HG03135 (cell line): ENCODE measurements around the gene MRPS6.

Source experiments
- ATAC-seq: cut with Tn5 transposase; IDR thresholded peaks from one replicate; pipeline ENCODE4 v1.9.1; 2021; ENCODE audit warnings: mild to moderate bottlenecking, moderate library complexity; ENCODE audit not compliant: unreplicated experiment

Gene MRPS6

DNA sequence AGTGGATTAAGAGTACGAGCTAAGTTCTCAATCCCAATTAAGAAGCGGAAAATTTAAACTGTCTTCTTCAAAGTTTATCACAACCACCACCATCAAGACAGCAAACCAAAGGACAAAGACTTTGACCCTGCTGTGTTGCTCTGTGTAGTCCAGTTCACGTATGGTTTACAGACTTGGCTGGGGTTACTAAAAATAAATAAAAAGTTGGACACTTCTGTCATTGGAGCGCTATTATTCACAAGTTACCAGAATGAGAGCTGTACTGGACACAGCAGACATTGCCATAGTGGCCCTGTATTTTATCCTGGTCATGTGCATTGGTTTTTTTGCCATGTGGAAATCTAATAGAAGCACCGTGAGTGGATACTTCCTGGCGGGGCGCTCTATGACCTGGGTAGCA lies 21.6 kb downstream of the MRPS6 start:
- no peak for ATAC-seq

- ATAC-seq = no peak
Observed at GRCh38 chr21:34097442-34097841, 24.1 kb downstream of the MRPS6 start.

DNA sequence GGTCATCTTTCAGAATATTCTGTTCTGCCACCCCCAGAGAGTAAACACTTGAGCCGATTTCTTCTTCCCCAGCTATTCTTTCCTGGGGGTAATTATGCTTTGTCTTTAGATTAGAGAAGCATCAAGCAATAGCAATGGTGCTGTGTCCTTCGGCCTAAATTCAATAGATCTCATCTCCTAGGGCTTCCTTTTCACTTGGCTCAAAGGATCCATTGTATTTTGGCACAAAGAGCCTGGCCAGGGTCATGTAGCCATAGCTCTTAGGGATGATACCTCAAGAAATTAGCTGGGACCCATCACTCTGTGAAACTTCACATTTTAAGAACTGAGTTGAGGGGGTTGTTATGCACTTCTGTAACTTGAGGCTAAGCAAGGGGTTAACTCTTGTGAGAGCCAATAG lies 27.0 kb downstream of the MRPS6 start:
- no peak for ATAC-seq

DNA sequence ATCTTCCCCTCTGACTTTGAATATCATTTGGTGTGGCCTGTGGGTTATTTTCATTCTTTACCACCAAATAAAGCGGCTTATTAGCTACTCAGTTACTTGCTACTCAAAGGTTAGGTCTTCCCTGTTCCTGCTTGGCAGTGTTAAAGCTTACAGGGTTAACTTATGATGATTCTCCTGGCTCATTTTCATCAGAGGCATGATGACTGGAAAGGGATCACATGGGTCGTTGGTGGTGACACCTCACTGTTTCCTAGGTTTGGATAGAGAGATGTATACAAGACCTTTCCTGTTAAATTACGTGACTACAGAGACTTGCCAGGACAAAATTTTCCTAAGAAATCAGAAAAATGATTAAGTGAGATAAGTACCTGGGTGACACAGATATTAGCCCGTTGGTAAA lies 27.4 kb downstream of the MRPS6 start:
- no peak for ATAC-seq

- ATAC-seq = no peak
Observed at GRCh38 chr21:34105947-34106541, 32.7 kb downstream of the MRPS6 start.

DNA sequence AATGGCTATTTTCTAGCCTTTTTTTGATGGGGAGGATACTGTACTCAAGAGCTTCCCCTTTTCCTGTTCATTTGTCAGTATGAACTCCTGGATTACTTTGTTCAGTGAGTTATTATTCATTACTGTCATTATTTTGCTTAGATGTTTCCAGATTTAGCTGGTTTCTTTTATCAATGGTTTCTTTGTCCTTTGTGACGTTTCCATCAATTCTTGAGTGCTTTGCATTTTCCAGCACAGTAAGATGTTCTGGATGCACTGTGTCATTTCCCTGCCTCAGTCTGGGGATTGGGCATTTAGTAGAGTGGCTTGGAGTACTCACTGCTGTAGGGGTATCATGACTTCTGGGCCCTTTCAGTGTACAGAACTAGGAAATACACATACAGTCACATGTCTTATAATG lies 34.2 kb downstream of the MRPS6 start:
- ATAC-seq = no peak

GRCh38 chr21:34109075-34109474 lies 35.7 kb downstream of the MRPS6 start:
- ATAC-seq = no peak

GRCh38 chr21:34110594-34111202 lies 37.3 kb downstream of the MRPS6 start:
- no peak for ATAC-seq

DNA sequence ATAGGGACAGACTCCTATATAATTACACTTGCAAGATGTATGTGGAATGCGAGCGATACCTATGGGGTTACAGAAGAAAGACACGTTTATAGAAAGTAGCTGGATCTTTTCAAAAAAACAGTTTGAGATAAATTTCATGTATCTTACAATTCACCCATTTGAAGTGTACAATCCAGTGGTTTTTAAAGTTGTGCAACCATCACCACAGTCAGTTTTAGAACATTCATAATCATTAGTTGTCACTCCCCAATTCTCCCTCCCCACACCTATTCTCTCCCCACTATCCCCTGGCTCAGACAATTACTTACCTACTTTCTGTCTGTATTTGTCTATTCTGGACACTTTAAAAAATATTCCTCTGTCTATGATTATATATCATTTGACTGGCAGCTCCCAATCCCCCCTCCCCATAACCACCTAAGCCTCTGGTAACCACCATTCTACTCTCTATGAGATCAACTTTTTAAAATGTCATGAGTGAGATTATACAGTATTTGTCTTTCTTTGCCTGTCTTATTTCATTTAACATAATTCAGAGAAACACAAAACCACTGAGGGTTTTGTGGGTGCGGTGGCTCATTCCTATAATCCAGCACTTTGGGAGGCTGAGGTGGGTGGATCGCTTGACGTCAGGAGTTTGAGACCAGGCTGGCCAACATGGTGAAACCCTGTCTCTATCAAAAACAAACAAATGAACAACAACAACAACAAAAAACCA lies 39.1 kb downstream of the MRPS6 start:
- no peak for ATAC-seq

DNA sequence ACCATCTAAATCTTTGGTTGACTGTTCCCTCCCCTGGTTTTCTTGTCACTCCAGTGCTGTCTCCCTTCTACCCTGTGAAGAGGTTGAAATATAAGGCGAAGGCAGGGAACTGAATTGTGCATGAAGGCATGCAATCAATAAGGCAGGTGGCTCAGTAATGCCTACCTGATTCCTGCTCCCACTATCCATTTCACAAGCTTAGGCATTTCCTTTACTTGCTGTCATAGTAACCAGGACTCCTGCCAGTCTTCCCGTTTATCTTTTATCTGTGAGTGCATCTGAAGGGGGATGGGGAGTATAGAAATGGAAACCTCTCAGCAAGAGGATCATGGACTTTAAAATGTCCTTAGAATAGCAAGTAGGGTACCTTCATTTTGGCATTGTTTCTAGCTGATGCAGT lies 40.5 kb downstream of the MRPS6 start:
- ATAC-seq = no peak

DNA sequence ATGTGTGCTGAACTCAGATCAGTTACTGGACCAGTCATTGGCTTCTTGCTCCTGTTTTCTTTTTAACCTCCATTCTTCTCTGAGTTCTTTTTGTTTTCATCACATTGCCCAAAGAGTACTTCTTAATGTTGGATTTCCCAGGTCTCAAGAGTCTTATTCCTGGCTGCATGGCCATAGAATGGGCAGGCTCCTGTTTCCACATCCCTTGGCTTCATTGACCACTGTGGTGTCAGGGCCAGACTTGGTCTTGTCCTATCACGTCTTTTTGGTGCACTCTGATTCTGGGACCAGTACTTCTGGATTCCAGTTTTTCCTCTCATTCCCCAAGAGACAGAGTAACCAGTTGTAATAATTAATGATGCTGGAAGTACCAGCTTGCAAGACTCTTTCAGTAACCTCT lies 41.8 kb downstream of the MRPS6 start:
- no peak for ATAC-seq

- ATAC-seq = no peak
Observed at GRCh38 chr21:34116569-34116968, 43.2 kb downstream of the MRPS6 start.

DNA sequence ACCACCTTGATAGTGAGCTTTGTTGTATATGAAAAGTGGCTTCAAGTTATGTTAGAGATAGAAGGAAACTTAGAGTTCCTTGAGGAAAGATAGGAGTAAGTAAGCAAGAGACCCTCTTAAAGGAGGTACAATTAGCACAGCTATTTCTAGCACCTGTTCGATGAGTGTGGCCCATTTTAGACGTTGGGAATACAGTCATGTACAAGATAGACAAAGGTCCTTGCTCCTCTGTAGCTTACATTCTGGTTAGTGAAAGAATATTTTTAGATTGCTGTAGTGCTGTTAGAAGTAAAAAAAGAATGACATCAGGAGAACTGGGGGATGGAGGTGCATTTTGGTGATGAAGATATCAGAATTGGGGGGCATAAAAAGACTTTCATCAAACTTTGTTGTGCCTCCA lies 47.5 kb downstream of the MRPS6 start:
- no peak for ATAC-seq

- ATAC-seq = no peak
Observed at GRCh38 chr21:34122047-34122446, 48.7 kb downstream of the MRPS6 start.

- ATAC-seq = no peak
Observed at GRCh38 chr21:34123609-34124008, 50.2 kb downstream of the MRPS6 start.

GRCh38 chr21:34126269-34126668 lies 52.9 kb downstream of the MRPS6 start:
- no peak for ATAC-seq

DNA sequence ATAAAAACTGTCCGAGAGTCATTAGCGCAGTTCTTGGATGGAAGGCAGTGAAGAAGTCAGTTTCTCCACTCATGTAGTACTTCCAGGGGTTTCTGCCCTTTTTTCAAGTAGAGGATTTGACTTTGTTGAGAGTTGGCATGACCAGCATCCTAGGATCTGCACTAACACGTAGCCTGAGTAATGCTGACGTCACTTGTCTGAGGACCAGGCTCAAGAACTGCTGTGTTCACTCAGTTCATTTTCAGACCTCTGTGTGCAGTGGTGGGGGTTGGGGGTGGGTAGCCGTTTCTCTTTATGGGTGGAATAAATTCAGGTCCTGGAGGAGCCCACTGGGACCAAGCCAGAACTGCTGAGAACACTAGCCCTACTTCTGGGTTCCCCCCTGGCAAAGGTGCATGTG lies 53.3 kb downstream of the MRPS6 start:
- no peak for ATAC-seq

GRCh38 chr21:34128124-34128523 lies 54.7 kb downstream of the MRPS6 start:
- no peak for ATAC-seq

DNA sequence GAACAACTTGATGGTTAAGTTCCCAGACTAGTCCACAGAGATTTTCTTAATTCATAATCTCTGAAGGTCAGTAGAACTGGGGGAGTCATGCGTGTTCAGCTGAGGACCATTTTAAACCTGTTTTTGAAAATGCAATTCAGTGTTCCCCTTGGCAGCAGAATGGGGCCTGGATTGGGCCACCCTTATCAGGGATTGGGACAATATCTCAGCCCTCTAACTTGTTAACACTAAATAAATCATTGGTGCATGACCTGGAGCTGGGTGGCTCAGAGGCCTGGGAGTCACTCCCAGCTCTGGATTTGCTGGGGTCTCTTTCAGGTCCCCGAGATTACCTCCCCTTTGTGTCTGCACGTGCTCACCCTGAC lies 55.3 kb downstream of the MRPS6 start:
- no peak for ATAC-seq

DNA sequence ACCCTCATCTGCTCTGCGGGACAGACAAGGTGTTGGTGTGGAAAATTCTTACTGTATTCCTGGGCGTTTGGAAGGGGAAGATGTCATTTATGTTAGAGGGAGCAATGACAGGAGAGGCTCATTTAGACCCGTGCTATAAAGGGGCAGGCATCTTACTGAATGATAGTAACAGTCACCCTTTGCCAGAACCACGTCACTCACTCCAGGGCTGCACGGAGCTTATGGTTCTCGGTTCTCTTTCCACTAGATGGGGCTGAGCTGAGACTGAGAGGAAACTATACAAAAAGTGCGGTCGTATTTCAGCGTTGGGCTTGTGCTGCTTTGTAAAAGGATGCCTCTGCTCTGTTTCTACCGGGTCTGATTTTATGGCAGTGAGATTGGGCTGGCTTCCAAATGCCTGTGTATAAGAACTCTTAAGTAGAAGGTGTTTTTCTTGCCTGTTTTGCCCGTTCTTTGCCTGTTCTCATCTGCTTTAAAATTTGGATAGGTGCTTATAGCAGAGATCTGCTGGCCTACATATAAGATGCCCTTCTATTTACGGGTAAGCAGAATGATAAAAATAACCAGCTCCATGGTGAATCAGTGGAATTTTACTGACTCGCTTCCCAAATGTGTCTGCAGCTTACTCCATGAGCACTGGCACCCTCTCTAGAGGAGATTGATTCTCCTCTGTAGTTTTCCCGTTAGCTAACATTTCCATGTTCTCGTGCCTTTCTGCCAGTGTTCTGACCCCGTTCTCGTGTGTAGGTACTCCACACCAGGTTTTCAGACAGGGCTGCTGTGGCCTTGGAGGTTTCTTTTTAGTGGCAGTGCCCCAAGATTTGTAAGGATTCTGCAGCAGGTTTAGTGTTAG lies 55.9 kb downstream of the MRPS6 start:
- no peak for ATAC-seq

- no peak for ATAC-seq
Observed at GRCh38 chr21:34129901-34130715, 56.7 kb downstream of the MRPS6 start.
